Astrocyte (in vitro differentiated cells and primary cell): ENCODE measurements around the gene CHST6. TPM values are rescaled to one million over a fixed set of nuclear protein-coding genes. Genes with fewer than 3 reads are reported as not detected.
"Not testable (repeated sequence)": the region's sequence is repeated elsewhere in the genome, so short reads cannot be mapped to it uniquely, and the experiment has no call there.

Experiments
- DNase-seq: peaks from one replicate; pipeline ENCODE4 v3.0.0-alpha.2; 2010; ENCODE audit warnings: low read depth
- FAIRE-seq: peaks from 2 replicates; lab custom pipeline; 2011; peaks lifted over from hg19 to GRCh38; lab: Jason Lieb, UNC
- H2AFZ ChIP-seq: 2 replicates; pipeline ENCODE4 v1.6.0; 2012; ENCODE audit warnings: low read depth, low read length, inconsistent platforms
- H3K27ac ChIP-seq: 2 replicates; pipeline ENCODE4 v1.5.1; 2011; ENCODE audit warnings: low read depth, low read length, inconsistent platforms
- H3K27me3 ChIP-seq: 2 replicates; pipeline ENCODE4 v1.6.0; 2011; ENCODE audit warnings: low read length, inconsistent platforms; ENCODE audit not compliant: insufficient read depth
- H3K36me3 ChIP-seq: 2 replicates; pipeline ENCODE4 v1.5.1; 2011; ENCODE audit warnings: low read length, inconsistent platforms; ENCODE audit not compliant: insufficient read depth
- H3K4me1 ChIP-seq: 2 replicates; pipeline ENCODE4 v1.5.1; 2011; ENCODE audit warnings: low read length, inconsistent platforms; ENCODE audit not compliant: insufficient read depth
- H3K4me2 ChIP-seq: 2 replicates; pipeline ENCODE4 v1.6.0; 2012; ENCODE audit warnings: low read length, inconsistent platforms
- H3K4me3 ChIP-seq: 2 replicates; pipeline ENCODE4 v1.5.1; 2011; ENCODE audit warnings: low read depth, mild to moderate bottlenecking, low read length, inconsistent platforms; ENCODE audit not compliant: insufficient read depth
- H3K79me2 ChIP-seq: 2 replicates; pipeline ENCODE4 v1.6.0; 2012; ENCODE audit warnings: mild to moderate bottlenecking, low read length, inconsistent platforms; ENCODE audit not compliant: insufficient read depth
- H3K9ac ChIP-seq: 2 replicates; pipeline ENCODE4 v1.6.0; 2012; ENCODE audit warnings: mild to moderate bottlenecking, low read length, inconsistent platforms
- H3K9me3 ChIP-seq: 2 replicates; pipeline ENCODE4 v1.5.1; 2012; ENCODE audit warnings: low read depth, mild to moderate bottlenecking, low read length, inconsistent platforms; ENCODE audit not compliant: insufficient read depth
- H4K20me1 ChIP-seq: 2 replicates; pipeline ENCODE4 v1.6.0; 2012; ENCODE audit warnings: low read length, inconsistent platforms; ENCODE audit not compliant: insufficient read depth
- H3K27ac Mint-ChIP-seq: one replicate; pipeline ENCODE4 v1.8.0; 2021; ENCODE audit warnings: mild to moderate bottlenecking, mixed read lengths; ENCODE audit not compliant: unreplicated experiment
- H3K27me3 Mint-ChIP-seq: one replicate; pipeline ENCODE4 v1.8.0; 2021; ENCODE audit warnings: low read depth, mixed read lengths; ENCODE audit not compliant: unreplicated experiment
- H3K36me3 Mint-ChIP-seq: one replicate; pipeline ENCODE4 v1.8.0; 2021; ENCODE audit warnings: low read depth, mixed read lengths; ENCODE audit not compliant: unreplicated experiment
- H3K4me1 Mint-ChIP-seq: one replicate; pipeline ENCODE4 v1.8.0; 2021; ENCODE audit warnings: low read depth, mixed read lengths; ENCODE audit not compliant: unreplicated experiment
- H3K4me3 Mint-ChIP-seq: one replicate; pipeline ENCODE4 v1.8.0; 2021; ENCODE audit warnings: mild to moderate bottlenecking, moderate library complexity, mixed read lengths; ENCODE audit not compliant: unreplicated experiment
- H3K9me3 Mint-ChIP-seq: one replicate; pipeline ENCODE4 v1.8.0; 2021; ENCODE audit warnings: mild to moderate bottlenecking, mixed read lengths; ENCODE audit not compliant: unreplicated experiment
- CTCF ChIP-seq: IDR thresholded peaks from 2 replicates; pipeline ENCODE4 v1.5.1; 2011; ENCODE audit warnings: low read depth, mild to moderate bottlenecking, inconsistent platforms, low read length, moderate library complexity; ENCODE audit not compliant: insufficient read depth
- EZH2 ChIP-seq: IDR thresholded peaks from 2 replicates; pipeline ENCODE4 v1.6.1; 2012; ENCODE audit warnings: mild to moderate bottlenecking, low read length, inconsistent platforms; ENCODE audit not compliant: insufficient read depth
- total RNA-seq: library from RNA; stranded (reverse); gene quantifications from 2 replicates; pipeline ENCODE4 v1.2.1, GENCODE V29; 2021

Gene CHST6
- total RNA-seq, 1 donor from 2014 or later = 2.5 TPM

GRCh38 chr16:75501359-75501758, 6.1 kb upstream of the CHST6 start:
- Histone ChIP-seq H2AFZ (no peak overlapping the region), H3K4me2 (no peak overlapping the region), H3K4me1 (no peaks in the 10 kb centered on the region), H3K36me3 (no peaks in the 10 kb centered on the region), H3K9ac (no peak overlapping the region), H3K9me3 (no peaks in the 10 kb centered on the region), H3K27me3 (peaks cover 2% of the 10 kb centered on the region), H3K79me2 (no peaks in the 10 kb centered on the region), H3K27ac (no peak overlapping the region), H3K4me3 (no peak overlapping the region), H4K20me1 (no peaks in the 10 kb centered on the region)
- Mint-ChIP-seq H3K36me3 (no peaks in the 10 kb centered on the region), H3K4me3 (no peak overlapping the region), H3K4me1 (peaks cover 3% of the 10 kb centered on the region), H3K9me3 (no peaks in the 10 kb centered on the region), H3K27ac (no peak overlapping the region), H3K27me3 (peaks cover 5% of the 10 kb centered on the region)
- DNase-seq = no peak
- TF ChIP-seq EZH2 (no peak), CTCF (no peak)
- FAIRE-seq = no peak

DNA sequence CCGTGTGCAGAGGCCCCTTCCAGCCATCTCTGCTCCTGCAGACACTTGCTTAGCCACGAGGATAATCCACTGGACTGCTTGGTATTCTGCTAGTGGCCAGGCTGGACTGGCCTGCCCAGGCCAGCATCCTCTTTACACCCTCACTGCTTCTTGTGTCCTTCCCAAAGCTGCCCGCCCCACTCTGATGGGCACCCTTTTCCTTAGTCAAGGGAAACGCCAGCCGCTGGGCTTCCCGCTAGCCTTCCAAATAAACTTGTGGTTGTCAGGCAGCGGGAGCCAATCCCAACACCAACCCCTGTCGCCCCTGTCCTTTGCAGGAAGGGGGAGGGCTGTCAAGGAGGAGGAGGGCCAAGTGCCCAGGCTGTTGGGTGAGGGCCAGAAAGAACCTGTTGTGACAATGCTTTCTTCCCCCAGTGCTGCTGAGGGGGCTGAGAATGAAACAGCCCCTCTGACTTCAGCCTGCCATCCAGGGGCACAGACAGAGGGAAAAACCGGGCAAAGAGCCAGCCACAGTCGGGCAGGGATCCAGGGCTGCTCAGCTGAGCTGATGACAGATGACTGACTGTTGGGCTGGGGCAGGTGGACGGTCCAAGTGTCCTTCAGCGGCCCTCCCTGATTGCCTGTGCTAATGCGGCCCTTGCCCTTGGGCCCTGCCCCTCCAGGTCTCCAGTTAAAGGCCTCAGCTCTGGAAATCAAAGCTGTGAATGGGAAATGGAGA, 3.5 kb upstream of the CHST6 start:
- not testable (repeated sequence) for DNase-seq, H3K4me1 ChIP-seq, H3K4me3 Mint-ChIP-seq, H2AFZ ChIP-seq, H3K9me3 ChIP-seq, H4K20me1 ChIP-seq, H3K36me3 Mint-ChIP-seq, H3K27me3 ChIP-seq, H3K27ac Mint-ChIP-seq, H3K4me1 Mint-ChIP-seq, H3K9me3 Mint-ChIP-seq, H3K27ac ChIP-seq, FAIRE-seq, H3K36me3 ChIP-seq, H3K4me2 ChIP-seq, H3K79me2 ChIP-seq, H3K9ac ChIP-seq, H3K4me3 ChIP-seq
- peaks cover 14% of the 10 kb centered on the region for H3K27me3 Mint-ChIP-seq

GRCh38 chr16:75497558-75497957, 2.3 kb upstream of the CHST6 start:
- Histone ChIP-seq H4K20me1 (no peaks in the 10 kb centered on the region), H3K4me3 (no peak overlapping the region), H3K9me3 (no peaks in the 10 kb centered on the region), H3K36me3 (no peaks in the 10 kb centered on the region), H3K27me3 (peaks cover 12% of the 10 kb centered on the region), H3K4me1 (no peaks in the 10 kb centered on the region), H3K4me2 (no peak overlapping the region), H3K27ac (no peak overlapping the region), H2AFZ (no peak overlapping the region), H3K9ac (no peak overlapping the region), H3K79me2 (no peaks in the 10 kb centered on the region)
- DNase-seq (peak; percentile 36), FAIRE-seq (no peak)
- H3K27ac Mint-ChIP-seq = no peak overlapping the region
- no peaks in the 10 kb centered on the region for H3K9me3 Mint-ChIP-seq
- no peaks in the 10 kb centered on the region for H3K4me1 Mint-ChIP-seq
- TF ChIP-seq EZH2 = no peak
- no peak for TF ChIP-seq CTCF
- no peak overlapping the region for H3K4me3 Mint-ChIP-seq
- H3K36me3 Mint-ChIP-seq = peaks cover 2% of the 10 kb centered on the region
- peaks cover 16% of the 10 kb centered on the region for H3K27me3 Mint-ChIP-seq
